Gastrocnemius medialis (tissue), 4 donors: Measurements from ENCODE around the gene CHST15.

Experiments
- CTCF ChIP-seq, 5 experiments: fragments of 450-650 bp in 3 of 5; fragments of 200-600 bp in 2 of 5; sonication (generic) in 2 of 5; IDR thresholded peaks in 4 of 5; conservative IDR thresholded peaks in 1 of 5; 1 replicate in 4 of 5; 2 replicates in 1 of 5; pipeline ENCODE4 v1.5.1; 2016 to 2019; ENCODE audit warnings: antibody characterized with exemption in 5 of 5, mild to moderate bottlenecking in 3 of 5, moderate library complexity in 3 of 5
- POLR2A ChIP-seq, 2 donors: fragments of 450-650 bp; IDR thresholded peaks; one replicate each; pipeline ENCODE4 v1.6.1; 2017; ENCODE audit warnings: antibody characterized with exemption in 2 of 2, mild to moderate bottlenecking in 2 of 2, moderate library complexity in 2 of 2

DNA sequence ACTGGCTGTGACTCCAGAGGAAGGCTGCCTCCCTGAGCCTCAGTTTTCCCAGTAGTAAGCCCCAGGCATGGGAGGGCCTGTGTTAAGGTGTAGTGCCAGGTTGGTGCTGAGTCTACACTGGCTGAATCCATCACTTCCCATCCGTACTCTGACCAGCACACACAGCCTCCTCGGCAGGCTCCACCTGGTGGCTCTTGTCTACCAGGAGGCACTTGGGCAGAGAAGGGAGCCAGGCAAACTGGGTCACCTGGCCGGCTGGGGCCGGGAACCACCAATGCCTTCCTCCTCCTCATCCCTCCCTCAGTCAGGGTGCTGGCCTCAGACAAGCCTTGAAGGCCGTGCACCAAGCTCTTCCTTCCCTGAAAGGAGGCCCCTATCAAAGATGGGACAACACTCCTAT is 75.7 kb downstream of the CHST15 start:
- TF ChIP-seq CTCF (IDR thresholded peaks at IDR 0.05 in 4 of 5, conservative IDR thresholded peaks at IDR 0.05 in 1 of 5) = no peak
- TF ChIP-seq POLR2A (IDR thresholded peaks at IDR 0.05) = no peak
